DMS53 treated with DMSO at 0.1 percent for 48 hours (cell line): ENCODE results near the gene CLDN15.

ENCODE experiments used
- DNase-seq: peaks from one replicate; lab custom pipeline; 2025; ENCODE audit not compliant: unreplicated experiment; lab: John Stamatoyannopoulos, UW

CLDN15 gene

GRCh38 chr7:101244375-101245146, 7.0 kb upstream of the CLDN15 start, which contains the start of gene FIS1:
Gene FIS1, minus strand, starts transcription at chr7:101245081. Its CDS starts 77 bp downstream, at chr7:101245004.
- DNase-seq: peak; percentile 96

GRCh38 chr7:101243646-101244374, 6.2 kb upstream of the CLDN15 start:
- no peak for DNase-seq

DNA sequence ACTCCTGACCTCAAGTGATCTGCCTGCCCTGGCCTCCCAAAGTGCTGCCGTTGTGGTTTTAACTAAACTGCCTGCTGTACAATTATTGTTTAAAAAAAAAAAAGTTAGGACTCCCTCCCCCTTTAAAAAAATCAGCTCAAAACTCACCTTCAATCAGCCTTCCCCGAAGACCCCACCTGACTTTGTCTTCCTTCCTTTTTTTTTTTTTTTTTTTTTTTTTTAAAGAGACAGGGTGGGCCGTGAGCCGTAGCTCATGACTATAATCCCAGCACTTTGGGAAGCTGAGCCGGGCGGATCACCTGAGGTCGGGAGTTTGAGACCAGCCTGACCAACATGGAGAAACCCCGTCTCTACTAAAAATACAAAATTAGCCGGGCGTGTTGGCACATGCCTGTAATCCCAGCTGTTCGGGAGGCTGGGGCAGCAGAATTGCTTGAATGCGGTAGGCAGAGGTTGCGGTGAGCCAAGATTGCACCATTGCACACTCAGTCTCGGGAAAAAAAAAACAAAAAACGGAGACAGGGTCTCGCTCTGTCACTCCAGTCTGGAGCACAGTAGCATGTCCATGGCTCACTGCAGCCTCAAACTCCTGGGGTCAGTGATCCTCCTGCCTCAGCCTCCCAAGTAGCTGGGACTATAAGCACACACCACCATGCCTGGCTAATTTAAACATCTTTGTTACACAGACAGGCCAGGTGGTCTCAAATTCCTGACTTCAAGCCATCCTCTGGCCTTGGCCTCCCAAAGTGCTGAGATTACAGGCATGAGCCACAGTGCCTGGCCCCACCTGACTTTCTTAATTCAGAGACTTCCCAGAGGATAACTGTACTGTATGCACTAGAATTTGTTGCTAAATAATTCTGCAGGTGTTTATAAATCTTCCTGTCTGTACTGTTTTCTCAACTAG, 4.1 kb upstream of the CLDN15 start:
- DNase-seq: no peak

DNA sequence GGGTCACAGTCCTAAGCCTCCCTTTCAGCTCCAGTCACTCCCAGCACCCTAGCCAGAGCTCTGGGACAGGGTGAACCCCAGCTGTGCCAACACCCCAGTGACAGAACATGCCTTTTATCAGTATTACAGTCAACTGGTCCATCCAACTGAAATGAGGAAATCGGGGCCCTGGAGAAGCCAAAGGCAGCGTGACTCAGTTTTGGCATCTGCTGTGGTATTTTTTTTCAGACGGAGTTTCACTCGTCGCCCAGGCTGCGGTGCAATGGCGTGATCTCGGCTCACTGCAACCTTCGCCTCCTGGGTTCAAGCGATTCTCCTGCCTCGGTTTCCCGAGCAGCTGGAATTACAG, 3.4 kb upstream of the CLDN15 start:
- DNase-seq: no peak

GRCh38 chr7:101240226-101241014, 2.8 kb upstream of the CLDN15 start:
- no peak for DNase-seq

DNA sequence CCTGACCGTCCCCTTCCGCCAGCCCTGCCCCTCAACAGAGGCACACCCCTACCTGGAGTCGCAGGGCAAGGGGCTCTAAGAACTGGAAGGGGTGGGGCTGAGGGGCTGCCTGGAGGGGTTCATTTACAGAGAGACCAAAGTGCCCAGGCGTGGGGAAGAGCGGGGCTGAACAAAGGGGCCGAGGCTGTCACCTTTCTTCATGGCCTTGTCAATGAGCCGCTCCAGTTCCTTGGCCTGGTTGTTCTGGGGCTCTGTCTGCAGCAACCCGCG, 2.3 kb upstream of the CLDN15 start:
- no peak for DNase-seq

DNA sequence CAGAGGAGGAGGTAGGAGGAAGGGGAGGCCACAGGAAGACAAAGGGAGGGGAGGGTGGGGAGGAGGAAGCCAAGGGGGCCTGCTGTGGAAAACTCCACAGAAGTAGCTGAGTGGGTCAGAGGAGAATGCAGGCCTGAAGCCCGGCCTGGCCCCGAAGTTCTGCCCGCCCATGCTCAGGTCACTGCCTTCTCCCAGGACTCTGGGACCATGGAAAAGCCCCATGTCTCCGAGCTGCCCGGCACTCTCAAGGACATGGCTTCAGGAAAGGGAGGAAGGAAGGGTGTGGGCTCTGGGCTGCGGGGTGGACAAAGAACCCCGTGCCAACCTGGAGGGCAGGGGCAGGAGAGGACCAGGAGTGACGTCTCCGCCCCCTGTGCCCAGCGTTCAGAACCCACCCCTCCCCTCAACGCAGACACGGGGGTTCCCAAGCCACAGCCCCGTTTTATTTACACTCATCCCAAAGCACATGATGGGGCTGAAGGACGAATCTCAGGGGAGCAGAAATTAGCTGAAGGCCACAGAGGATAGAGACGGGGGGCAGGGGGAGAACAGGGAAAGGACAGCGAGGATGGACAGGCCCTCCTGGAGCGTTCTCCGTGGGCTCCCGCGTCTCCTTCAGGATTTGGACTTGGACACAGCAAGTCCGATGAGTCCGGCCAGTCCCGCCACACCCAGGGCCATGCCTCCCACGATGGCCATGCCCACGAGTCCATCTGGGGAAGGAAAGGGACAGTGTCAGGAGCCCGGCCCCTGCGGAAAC, 1.8 kb upstream of the CLDN15 start:
- DNase-seq: no peak

GRCh38 chr7:101238226-101239182, 902 bp upstream of the CLDN15 start:
- no peak for DNase-seq

DNA sequence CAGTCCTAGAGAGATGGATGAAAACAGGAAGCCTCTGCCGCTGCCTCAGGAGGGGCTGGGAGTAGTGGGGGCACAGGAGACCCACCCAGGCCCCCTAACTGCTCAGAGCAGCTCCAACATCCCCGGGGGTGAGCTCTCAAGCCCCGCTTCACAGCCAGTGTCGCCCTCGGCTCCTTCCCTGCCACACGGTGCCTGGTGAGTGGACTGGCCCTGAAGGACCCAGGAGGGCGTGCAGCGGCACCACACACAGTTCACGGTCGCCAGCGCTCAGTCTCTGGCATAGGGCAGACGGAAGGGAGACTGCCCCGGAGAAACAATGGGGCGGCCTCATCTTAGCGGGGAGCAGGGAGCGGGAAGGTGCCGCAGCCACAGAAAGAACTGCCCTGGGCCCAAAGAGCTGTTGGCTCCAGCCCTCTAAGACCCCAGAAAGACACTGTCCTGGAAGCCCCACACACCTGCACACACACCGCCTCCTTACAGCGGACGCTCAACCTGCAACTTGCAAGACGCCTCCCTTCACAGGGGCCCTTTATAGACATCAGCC, 1.2 kb downstream of the CLDN15 start:
- no peak for DNase-seq

GRCh38 chr7:101235522-101235921, 2.1 kb downstream of the CLDN15 start:
- DNase-seq: no peak

- no peak for DNase-seq
Measured at GRCh38 chr7:101235050-101235449, 2.6 kb downstream of the CLDN15 start.

GRCh38 chr7:101234636-101235035, 3.0 kb downstream of the CLDN15 start:
- DNase-seq: no peak

DNA sequence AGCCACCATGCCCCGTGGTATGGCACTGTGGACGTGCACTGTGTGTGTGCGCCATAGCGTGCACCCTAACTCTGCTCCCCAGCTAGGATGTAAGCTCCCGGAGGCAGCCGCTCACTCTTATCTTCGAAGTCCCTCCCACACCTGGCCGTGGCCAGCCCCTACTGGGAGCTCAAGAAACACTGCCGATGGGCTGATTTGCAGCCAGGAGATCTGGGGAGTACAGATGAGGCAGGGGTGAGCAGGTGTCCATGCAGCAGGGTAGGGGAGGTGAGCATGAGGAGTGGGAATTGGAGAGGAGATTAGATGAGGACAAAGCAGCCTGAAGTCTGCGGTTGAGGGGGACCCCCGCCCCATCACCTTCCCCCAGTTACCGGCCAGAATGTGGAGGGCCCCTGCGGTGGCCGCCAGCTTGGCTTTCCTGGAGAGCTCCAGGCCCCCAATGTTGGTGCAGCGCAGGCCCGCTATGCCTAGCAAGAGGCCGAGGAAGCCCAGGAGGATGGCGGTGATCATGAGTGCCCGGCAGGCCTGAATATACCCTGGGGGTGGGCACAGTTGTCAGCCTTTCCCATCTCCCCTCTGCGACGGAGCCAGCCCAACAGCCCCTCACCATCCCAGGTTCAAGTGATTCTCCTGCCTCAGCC, 3.6 kb downstream of the CLDN15 start:
- DNase-seq: no peak

GRCh38 chr7:101232141-101232850, 5.3 kb downstream of the CLDN15 start:
- DNase-seq: peak; percentile 84

- no peak for DNase-seq
Measured at GRCh38 chr7:101231644-101232043, 6.0 kb downstream of the CLDN15 start.

GRCh38 chr7:101226721-101227120, 10.9 kb downstream of the CLDN15 start:
- no peak for DNase-seq

DNA sequence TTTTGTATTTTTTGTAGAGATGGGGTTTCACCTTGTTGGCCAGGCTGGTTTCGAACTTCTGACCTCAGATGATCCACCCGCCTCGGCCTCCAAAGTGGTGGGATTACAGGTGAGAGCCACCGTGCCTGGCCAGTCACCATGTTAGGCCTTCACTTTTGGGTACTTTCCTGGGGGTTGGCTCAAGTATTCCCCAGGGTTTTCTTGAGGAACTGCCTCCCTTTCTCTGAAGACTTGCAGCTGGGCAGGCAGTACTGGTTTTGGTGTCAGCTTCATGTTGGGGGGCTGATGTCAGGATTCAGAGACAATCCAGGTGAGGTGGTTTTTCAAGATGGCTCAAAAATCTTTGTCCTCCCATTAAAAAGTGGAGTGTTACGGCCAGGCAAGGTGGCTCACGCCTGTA, 12.0 kb downstream of the CLDN15 start:
- DNase-seq: no peak

DNA sequence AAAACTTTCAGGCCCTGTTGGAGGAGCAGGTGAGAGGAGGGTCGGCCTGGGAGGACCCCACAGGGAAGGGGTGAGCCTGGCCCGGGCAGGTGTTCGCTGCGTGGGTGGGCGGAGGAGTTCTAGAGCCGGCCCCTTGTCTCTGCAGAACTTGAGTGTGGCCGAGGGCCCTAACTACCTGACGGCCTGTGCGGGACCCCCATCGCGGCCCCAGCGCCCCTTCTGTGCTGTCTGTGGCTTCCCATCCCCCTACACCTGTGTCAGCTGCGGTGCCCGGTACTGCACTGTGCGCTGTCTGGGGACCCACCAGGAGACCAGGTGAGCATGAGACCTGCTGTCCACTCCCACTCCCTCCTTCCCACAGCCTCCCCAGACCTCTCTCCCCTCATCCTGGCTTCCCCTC, 14.1 kb downstream of the CLDN15 start:
- DNase-seq: no peak
